Activated naive CD8-positive, alpha-beta T cell treated with anti-CD3 and anti-CD28 coated beads, Interleukin-2, amount 10 ng/mL, durations not matched to agents 7 days and 5 days (primary cell): ENCODE results near the gene LIPA. TPM values are rescaled to one million over a fixed set of nuclear protein-coding genes. Genes with fewer than 3 reads are reported as not detected.

Experiments used
- ATAC-seq: fragments of 150-1000 bp; cut with Tn5 transposase; one replicate; pipeline ENCODE4 v1.10.0; 2021; ENCODE audit warnings: low read depth, moderate library complexity
- POLR2A ChIA-PET: fragments of 350-600 bp; sonication (Branson Sonifier 250); formaldehyde crosslinking; loops from one replicate; lab custom pipeline; 2021; ENCODE audit warnings: antibody characterized with exemption; lab: Charles Lee
- DNase-seq: peaks from one replicate; pipeline ENCODE4 v3.0.0; 2021
- H3K27ac Mint-ChIP-seq: one replicate; pipeline ENCODE4 v1.8.0; 2022; ENCODE audit warnings: mild to moderate bottlenecking, mixed read lengths
- H3K27me3 Mint-ChIP-seq: one replicate; pipeline ENCODE4 v1.8.0; 2022; ENCODE audit warnings: mild to moderate bottlenecking, moderate library complexity, mixed read lengths
- H3K36me3 Mint-ChIP-seq: one replicate; pipeline ENCODE4 v1.8.0; 2021; ENCODE audit warnings: mild to moderate bottlenecking, mixed read lengths
- H3K4me1 Mint-ChIP-seq: one replicate; pipeline ENCODE4 v1.8.0; 2021; ENCODE audit warnings: mixed read lengths
- H3K4me3 Mint-ChIP-seq: one replicate; pipeline ENCODE4 v1.8.0; 2022; ENCODE audit warnings: mild to moderate bottlenecking, moderate library complexity, mixed read lengths
- H3K9me3 Mint-ChIP-seq: one replicate; pipeline ENCODE4 v1.8.0; 2021; ENCODE audit warnings: mixed read lengths
- total RNA-seq, 2 experiments: library from RNA; stranded (reverse); gene quantifications; one replicate each; pipeline ENCODE4 v1.2.3, GENCODE V29; 2021

The LIPA gene
- total RNA-seq, 2 experiments from 2014 or later: 35.9 to 42.8 TPM

DNA sequence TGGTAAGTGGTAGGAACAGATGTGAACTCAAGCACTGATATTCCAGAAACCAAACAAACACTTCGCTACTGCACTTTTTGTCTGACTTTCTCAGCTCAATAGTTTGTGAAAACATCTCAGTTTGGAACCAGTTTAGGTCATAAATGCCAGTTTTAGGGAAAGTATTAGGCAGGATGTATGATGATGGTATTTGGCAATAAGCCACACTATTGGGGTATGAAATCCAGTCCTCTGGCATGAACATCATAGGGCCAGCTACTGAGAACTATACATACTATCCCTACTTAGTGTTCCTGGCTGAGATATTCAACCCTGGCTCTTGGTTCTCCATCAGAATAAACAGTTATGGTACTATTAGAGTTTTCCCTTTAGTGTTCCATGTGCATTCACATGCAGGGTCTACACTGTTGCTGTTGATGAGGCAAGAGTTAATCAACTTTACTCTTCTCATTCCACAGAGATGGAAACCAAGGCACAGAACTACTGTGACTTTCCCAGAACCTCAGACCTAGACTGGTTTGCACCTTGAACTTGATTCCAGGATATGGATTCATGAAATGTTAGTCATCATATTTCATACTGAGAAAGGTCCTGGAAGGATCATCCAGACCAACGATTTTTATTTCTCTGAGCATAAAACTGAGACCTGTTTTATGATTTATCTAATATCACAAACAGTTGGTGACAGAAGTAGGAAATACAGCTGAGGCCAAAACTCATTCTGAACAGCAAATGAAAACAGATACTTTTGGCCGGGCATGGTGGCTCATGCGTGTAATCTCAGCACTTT is 30.2 kb upstream of the LIPA start:
- POLR2A ChIA-PET: no interaction called here
- Mint-ChIP-seq H3K27me3 (peaks cover 17% of the 10 kb centered on the region), H3K9me3 (no peaks in the 10 kb centered on the region), H3K27ac (no peak overlapping the region), H3K36me3 (no peaks in the 10 kb centered on the region), H3K4me1 (no peaks in the 10 kb centered on the region), H3K4me3 (no peak overlapping the region)
- no peak for DNase-seq
- no peak for ATAC-seq

DNA sequence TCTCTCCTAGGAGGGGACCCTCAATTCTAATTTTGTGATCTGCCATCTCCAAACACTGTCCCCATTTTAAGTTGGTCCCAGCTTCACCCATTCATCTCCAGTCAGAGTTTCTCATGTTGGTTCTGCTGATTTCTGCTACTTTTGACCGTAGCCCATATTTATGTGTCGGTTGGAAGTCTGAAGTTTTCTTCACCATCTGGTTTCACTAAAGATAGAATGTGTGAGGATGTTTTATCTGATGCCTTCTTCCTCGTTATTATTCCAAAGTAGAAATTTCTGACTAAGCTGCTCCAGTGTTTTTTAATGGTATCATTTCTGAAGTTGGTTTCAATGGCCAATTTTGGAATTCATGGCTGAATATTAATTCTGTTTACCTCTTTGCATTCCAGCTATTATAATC is 28.9 kb upstream of the LIPA start:
- ATAC-seq (no peak), DNase-seq (no peak)
- H3K9me3 Mint-ChIP-seq: no peaks in the 10 kb centered on the region
- no peak overlapping the region for H3K4me3 Mint-ChIP-seq
- H3K27me3 Mint-ChIP-seq: peaks cover 20% of the 10 kb centered on the region
- POLR2A ChIA-PET: no interaction called here
- H3K27ac Mint-ChIP-seq: no peak overlapping the region
- H3K4me1 Mint-ChIP-seq: no peaks in the 10 kb centered on the region
- H3K36me3 Mint-ChIP-seq: no peaks in the 10 kb centered on the region

DNA sequence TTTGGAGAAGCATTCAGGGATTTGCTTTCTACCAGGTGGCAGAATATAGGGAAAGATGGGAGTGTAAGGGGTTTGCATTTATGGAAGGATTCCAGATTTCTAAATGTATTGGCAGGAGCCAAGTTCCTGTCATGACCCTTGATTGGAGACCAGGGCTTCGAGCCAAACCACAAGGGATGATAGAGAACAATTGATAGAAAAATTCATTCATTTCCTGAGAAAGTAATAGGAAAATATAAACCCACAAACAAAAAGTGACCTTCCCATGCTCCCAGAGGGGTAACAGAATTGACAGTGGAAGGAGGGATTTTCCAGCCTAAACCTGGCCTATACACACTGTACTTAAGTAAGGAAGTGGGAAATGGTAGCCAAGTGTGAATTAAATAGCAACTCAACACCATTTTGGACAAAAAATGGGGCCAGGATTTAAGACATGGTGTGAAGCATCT is 27.9 kb upstream of the LIPA start:
- Mint-ChIP-seq H3K9me3 (no peaks in the 10 kb centered on the region), H3K36me3 (no peaks in the 10 kb centered on the region), H3K4me1 (no peaks in the 10 kb centered on the region), H3K27me3 (peaks cover 21% of the 10 kb centered on the region), H3K27ac (no peak overlapping the region), H3K4me3 (no peak overlapping the region)
- DNase-seq: no peak
- POLR2A ChIA-PET: no interaction called here
- no peak for ATAC-seq

- POLR2A ChIA-PET: no interaction called here
- H3K27me3 Mint-ChIP-seq: peaks cover 21% of the 10 kb centered on the region
- H3K9me3 Mint-ChIP-seq: no peaks in the 10 kb centered on the region
- DNase-seq (no peak), ATAC-seq (no peak)
- no peaks in the 10 kb centered on the region for H3K4me1 Mint-ChIP-seq
- no peak overlapping the region for H3K27ac Mint-ChIP-seq
- no peaks in the 10 kb centered on the region for H3K36me3 Mint-ChIP-seq
- no peak overlapping the region for H3K4me3 Mint-ChIP-seq
Observed at GRCh38 chr10:89278900-89279392, 27.4 kb upstream of the LIPA start.

GRCh38 chr10:89278034-89278535 is 26.5 kb upstream of the LIPA start:
- H3K27me3 Mint-ChIP-seq: peaks cover 16% of the 10 kb centered on the region
- POLR2A ChIA-PET: no interaction called here

DNA sequence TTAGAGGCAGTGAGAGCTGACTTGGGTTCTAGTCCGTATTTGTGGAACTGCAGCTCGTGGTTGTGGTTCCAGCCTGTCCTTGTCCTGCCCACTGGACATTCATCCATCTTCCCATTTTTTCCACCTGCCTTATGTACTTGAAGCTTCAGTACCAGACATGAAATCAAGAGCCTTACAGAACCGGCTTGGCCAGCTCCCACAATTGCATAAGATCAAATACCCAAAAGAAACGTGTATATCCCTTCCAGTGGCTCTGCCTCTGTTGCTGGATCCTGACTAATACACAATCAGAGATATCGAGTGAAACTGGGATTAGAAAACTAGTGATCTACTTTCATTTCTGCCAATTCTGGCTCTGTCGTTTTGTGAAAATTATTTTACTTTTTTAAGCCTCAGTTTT is 23.8 kb upstream of the LIPA start:
- Mint-ChIP-seq H3K4me1 (peaks cover 2% of the 10 kb centered on the region), H3K9me3 (peaks cover 3% of the 10 kb centered on the region), H3K36me3 (no peaks in the 10 kb centered on the region), H3K27me3 (peaks cover 23% of the 10 kb centered on the region), H3K27ac (no peak overlapping the region), H3K4me3 (no peak overlapping the region)
- POLR2A ChIA-PET: no interaction called here
- ATAC-seq (no peak), DNase-seq (no peak)

More at GRCh38 chr10:89278034-89278535, 26.5 kb upstream of the LIPA start:
- H3K27ac Mint-ChIP-seq: no peak overlapping the region
- no peak for ATAC-seq
- H3K4me1 Mint-ChIP-seq: no peaks in the 10 kb centered on the region
- H3K36me3 Mint-ChIP-seq: no peaks in the 10 kb centered on the region
- no peak for DNase-seq
- no peak overlapping the region for H3K4me3 Mint-ChIP-seq
- no peaks in the 10 kb centered on the region for H3K9me3 Mint-ChIP-seq

- Mint-ChIP-seq H3K27me3 (peaks cover 23% of the 10 kb centered on the region), H3K9me3 (peaks cover 3% of the 10 kb centered on the region), H3K27ac (no peak overlapping the region), H3K4me3 (no peak overlapping the region), H3K36me3 (no peaks in the 10 kb centered on the region), H3K4me1 (peaks cover 2% of the 10 kb centered on the region)
- no peak for DNase-seq
- ATAC-seq: no peak
- POLR2A ChIA-PET: no interaction called here
Observed at GRCh38 chr10:89274928-89275327, 23.4 kb upstream of the LIPA start.

- Mint-ChIP-seq H3K4me3 (no peak overlapping the region), H3K27ac (no peak overlapping the region), H3K27me3 (peaks cover 23% of the 10 kb centered on the region), H3K9me3 (peaks cover 3% of the 10 kb centered on the region), H3K36me3 (no peaks in the 10 kb centered on the region), H3K4me1 (peaks cover 2% of the 10 kb centered on the region)
- ATAC-seq: no peak
- no peak for DNase-seq
- POLR2A ChIA-PET: no interaction called here
Observed at GRCh38 chr10:89273680-89274079, 22.1 kb upstream of the LIPA start.

- POLR2A ChIA-PET: no interaction called here
- DNase-seq (no peak), ATAC-seq (no peak)
- Mint-ChIP-seq H3K27me3 (peaks cover 29% of the 10 kb centered on the region), H3K4me1 (peaks cover 2% of the 10 kb centered on the region), H3K9me3 (peaks cover 3% of the 10 kb centered on the region), H3K36me3 (no peaks in the 10 kb centered on the region), H3K27ac (no peak overlapping the region), H3K4me3 (no peak overlapping the region)
Observed at GRCh38 chr10:89271532-89271931, 20.0 kb upstream of the LIPA start.

GRCh38 chr10:89270153-89270483 is 18.5 kb upstream of the LIPA start:
- Mint-ChIP-seq H3K36me3 (no peaks in the 10 kb centered on the region), H3K4me3 (no peak overlapping the region), H3K27ac (no peak overlapping the region), H3K4me1 (peaks cover 2% of the 10 kb centered on the region), H3K9me3 (peaks cover 3% of the 10 kb centered on the region), H3K27me3 (peaks cover 23% of the 10 kb centered on the region)
- no peak for ATAC-seq
- POLR2A ChIA-PET: no interaction called here
- DNase-seq: no peak

DNA sequence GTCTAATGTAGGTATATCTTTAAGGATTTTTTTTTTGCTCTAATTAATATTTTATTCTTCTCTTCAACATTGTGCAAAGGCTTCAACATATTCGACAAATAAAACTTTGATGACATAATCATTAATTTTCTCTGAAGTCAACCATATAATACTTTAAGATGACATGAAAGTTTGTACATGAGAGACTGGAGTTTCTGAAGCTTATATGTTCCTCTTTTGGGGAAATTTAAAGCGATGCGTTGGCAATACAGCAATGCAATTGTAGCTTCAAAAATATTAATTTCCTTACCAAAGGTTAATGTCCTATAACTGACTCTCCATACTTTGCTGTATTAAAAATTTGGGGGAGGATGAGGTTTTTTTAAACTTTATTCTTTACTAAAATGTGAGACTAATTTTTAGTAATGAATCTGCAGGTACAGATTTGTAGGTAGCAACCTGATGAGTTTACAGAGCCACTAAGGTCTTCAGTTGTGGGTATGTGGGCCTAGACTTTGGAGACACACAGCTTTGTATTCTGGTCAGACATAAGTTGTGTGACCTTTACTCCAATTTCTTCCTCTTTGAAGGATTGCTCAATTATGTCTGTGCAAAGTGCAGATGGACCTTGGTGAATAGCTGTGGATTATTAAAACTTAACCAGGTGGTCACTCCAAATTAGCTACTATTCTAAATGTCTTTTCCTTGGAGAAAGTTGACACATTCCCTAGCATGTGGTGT is 18.0 kb upstream of the LIPA start:
- Mint-ChIP-seq H3K4me1 (peaks cover 2% of the 10 kb centered on the region), H3K36me3 (no peaks in the 10 kb centered on the region), H3K4me3 (no peak overlapping the region), H3K27ac (no peak overlapping the region), H3K27me3 (peaks cover 19% of the 10 kb centered on the region), H3K9me3 (peaks cover 3% of the 10 kb centered on the region)
- POLR2A ChIA-PET: no interaction called here
- DNase-seq (no peak), ATAC-seq (no peak)

DNA sequence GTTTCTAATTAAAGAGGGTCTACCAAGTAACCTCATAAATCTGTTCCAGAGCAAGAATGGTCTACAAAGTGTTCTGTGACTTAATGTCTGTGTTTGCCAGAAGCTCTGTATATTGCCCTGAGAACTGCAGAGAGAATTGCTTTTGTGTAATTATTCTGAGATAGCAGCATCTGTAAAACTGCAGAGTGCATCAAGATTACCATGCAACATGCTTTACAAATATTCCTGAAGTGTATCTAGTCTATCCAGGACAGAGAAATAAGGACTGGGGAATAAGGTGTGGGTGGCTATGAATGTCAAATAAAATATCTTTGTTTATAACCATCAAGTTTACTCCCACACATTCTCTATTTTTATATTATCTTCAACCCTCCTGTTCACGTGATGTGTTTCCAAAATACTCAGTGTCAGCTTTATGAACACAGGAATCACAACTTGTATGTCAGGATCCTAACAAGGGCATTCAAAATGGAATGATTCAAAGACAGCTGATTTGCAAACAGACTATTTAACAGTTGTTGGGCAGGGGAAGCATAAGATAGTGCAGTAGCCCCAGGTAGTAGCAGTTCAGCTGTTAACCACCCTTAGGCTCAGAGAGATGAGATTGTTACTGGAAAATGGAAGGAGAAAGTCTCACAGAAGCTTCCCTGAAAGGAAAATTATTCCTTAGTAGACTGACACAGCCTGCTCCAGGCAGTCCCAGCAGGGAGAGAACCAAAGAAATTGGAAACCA is 15.3 kb upstream of the LIPA start:
- no peak for ATAC-seq

DNA sequence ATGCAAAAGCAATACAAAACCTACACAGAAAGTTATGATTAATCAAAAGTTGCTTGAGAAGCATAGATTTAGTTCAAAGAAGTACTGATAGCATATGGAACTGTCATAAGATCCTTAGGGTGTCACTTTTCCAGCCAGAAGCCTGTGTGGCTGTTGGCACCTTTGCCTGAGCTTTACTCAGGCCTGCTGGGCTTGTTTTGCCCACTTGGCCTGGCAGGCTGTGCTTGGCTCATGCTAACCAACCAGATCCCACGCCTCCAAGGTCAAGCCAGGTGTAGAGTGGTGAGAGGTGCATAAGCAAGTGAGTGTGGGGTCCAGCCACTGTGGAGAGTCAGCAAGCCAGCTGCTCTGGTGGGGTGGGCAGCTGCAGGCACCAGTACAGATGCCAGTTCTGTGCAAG is 12.0 kb upstream of the LIPA start:
- Mint-ChIP-seq H3K9me3 (no peaks in the 10 kb centered on the region), H3K27ac (no peak overlapping the region), H3K27me3 (peaks cover 21% of the 10 kb centered on the region), H3K4me3 (no peak overlapping the region), H3K4me1 (peaks cover 6% of the 10 kb centered on the region), H3K36me3 (no peaks in the 10 kb centered on the region)
- ATAC-seq (no peak), DNase-seq (no peak)
- POLR2A ChIA-PET: no interaction called here

More for the DNA sequence above, 15.3 kb upstream of the LIPA start:
- H3K4me1 Mint-ChIP-seq: peaks cover 2% of the 10 kb centered on the region
- no peak overlapping the region for H3K27ac Mint-ChIP-seq
- peaks cover 16% of the 10 kb centered on the region for H3K27me3 Mint-ChIP-seq
- H3K4me3 Mint-ChIP-seq: no peak overlapping the region
- no peak for DNase-seq
- POLR2A ChIA-PET: no interaction called here
- H3K36me3 Mint-ChIP-seq: no peaks in the 10 kb centered on the region
- H3K9me3 Mint-ChIP-seq: no peaks in the 10 kb centered on the region
